HCT116 (cell line): ENCODE measurements around the gene PREX1. TPM values are rescaled to one million over a fixed set of nuclear protein-coding genes. Genes with fewer than 3 reads are reported as not detected.

ENCODE experiments used
- ATAC-seq: fragments of 200-7000 bp; cut with Tn5 transposase; 2 replicates; pipeline ENCODE4 v1.9.1; 2020; ENCODE audit warnings: mild to moderate bottlenecking, moderate library complexity
- BruUV-seq: library from RNA; stranded (reverse); fragments of 400-500 nt; replicated peaks from 2 replicates; lab custom pipeline; 2021; lab: Mats Ljungman, UMichigan
- CTCF ChIA-PET: fragments of 300-600 bp; sonication (Branson Sonifier 250); formaldehyde crosslinking; loops from one replicate; lab custom pipeline; 2021; ENCODE audit warnings: antibody characterized with exemption; lab: Charles Lee
- POLR2A ChIA-PET: fragments of 300-600, 350-600 bp; sonication (Branson Sonifier 250); formaldehyde crosslinking; loops from one replicate; lab custom pipeline; 2021; ENCODE audit warnings: antibody characterized with exemption; lab: Charles Lee
- RAD21 ChIA-PET, 2 experiments: fragments of 300-600 bp; sonication (Branson Sonifier 250); formaldehyde crosslinking; loops; one replicate each; lab custom pipeline; 2023; ENCODE audit warnings: low total read pairs in 2 of 2; ENCODE audit not compliant: uncharacterized antibody in 2 of 2, unreplicated experiment in 2 of 2, low non-redundant PET in 1 of 2; lab: Charles Lee
- DNase-seq: peaks from one replicate; pipeline ENCODE4 v3.0.0-alpha.2; 2010; ENCODE audit warnings: low read depth, low spot score
- H2AFZ ChIP-seq: fragments of 200-600 bp; shearing (Covaris generic), sonication (generic); 2 replicates; pipeline ENCODE4 v1.6.1; 2017; ENCODE audit warnings: low read depth, mixed run types, mixed read lengths, antibody characterized with exemption, low read length; ENCODE audit not compliant: poor library complexity, severe bottlenecking
- H3K27ac ChIP-seq: 2 replicates; pipeline ENCODE4 v1.5.1; 2012; ENCODE audit warnings: low read depth, low read length
- H3K27me3 ChIP-seq: fragments of 200-600 bp; sonication (generic); 2 replicates; pipeline ENCODE4 v1.6.1; 2016; ENCODE audit warnings: mixed run types, low read length, mixed read lengths; ENCODE audit not compliant: insufficient read depth
- H3K36me3 ChIP-seq, 2 experiments: fragments of 200-500 bp in 1 of 2; fragments of 200-600 bp in 1 of 2; sonication (Bioruptor generic) in 1 of 2; sonication (generic) in 1 of 2; 2 replicates each; pipeline versions ENCODE4 v1.5.1 to v1.6.1; 2014 to 2016; ENCODE audit warnings: low read length in 2 of 2, inconsistent platforms in 1 of 2, mixed read lengths in 1 of 2, mixed run types in 1 of 2; ENCODE audit not compliant: insufficient read depth in 2 of 2, control insufficient read depth in 1 of 2
- H3K4me1 ChIP-seq, 2 experiments: fragments of 200-600 bp in 1 of 2; sonication (generic) in 1 of 2; 2 replicates each; pipeline versions ENCODE4 v1.5.1 to v1.6.1; 2012 to 2017; ENCODE audit warnings: low read length in 2 of 2, inconsistent platforms in 1 of 2, mild to moderate bottlenecking in 1 of 2, mixed read lengths in 1 of 2, mixed run types in 1 of 2, moderate library complexity in 1 of 2; ENCODE audit not compliant: insufficient read depth in 2 of 2, control insufficient read depth in 1 of 2
- H3K4me2 ChIP-seq: fragments of 200-600 bp; sonication (generic); 2 replicates; pipeline ENCODE4 v1.6.1; 2017; ENCODE audit warnings: mixed run types, low read length, mixed read lengths
- H3K4me3 ChIP-seq, 2 experiments: fragments of 200-600 bp in 1 of 2; sonication (generic) in 1 of 2; replicated peaks in 1 of 2; 2 replicates each; pipeline ENCODE4 v1.5.1; 2011 to 2016; ENCODE audit warnings: low read length in 2 of 2, control low read depth in 1 of 2, low read depth in 1 of 2, mild to moderate bottlenecking in 1 of 2, mixed read lengths in 1 of 2, mixed run types in 1 of 2
- H3K79me2 ChIP-seq: fragments of 200-600 bp; sonication (generic); 2 replicates; pipeline ENCODE4 v1.6.1; 2017; ENCODE audit warnings: mild to moderate bottlenecking, mixed run types, low read length, moderate library complexity, mixed read lengths; ENCODE audit not compliant: insufficient read depth
- H3K9ac ChIP-seq: fragments of 200-600 bp; sonication (generic); 2 replicates; pipeline ENCODE4 v1.6.1; 2016; ENCODE audit warnings: low read length, mixed read lengths
- H3K9me2 ChIP-seq: fragments of 200-600 bp; sonication (generic), shearing (Covaris generic); 2 replicates; pipeline ENCODE4 v1.6.1; 2017; ENCODE audit warnings: mixed run types, mild to moderate bottlenecking, moderate library complexity; ENCODE audit not compliant: insufficient read depth
- H3K9me3 ChIP-seq, 2 experiments: fragments of 200-500 bp in 1 of 2; fragments of 200-600 bp in 1 of 2; sonication (Bioruptor generic) in 1 of 2; sonication (generic) in 1 of 2; 2 replicates each; pipeline ENCODE4 v1.6.1; 2014 to 2017; ENCODE audit warnings: low read length in 2 of 2, mixed read lengths in 2 of 2, inconsistent platforms in 1 of 2, low read depth in 1 of 2, mild to moderate bottlenecking in 1 of 2, mixed run types in 1 of 2, moderate library complexity in 1 of 2; ENCODE audit not compliant: control insufficient read depth in 1 of 2, insufficient read depth in 1 of 2
- H4K20me1 ChIP-seq: fragments of 200-600 bp; sonication (generic), shearing (Covaris generic); 2 replicates; pipeline ENCODE4 v1.6.1; 2017; ENCODE audit warnings: mixed run types, mild to moderate bottlenecking, moderate library complexity; ENCODE audit not compliant: insufficient read depth
- ATF3 ChIP-seq: IDR thresholded peaks from 2 replicates; pipeline ENCODE4 v1.6.1; 2012
- CBX3 ChIP-seq: IDR thresholded peaks from 2 replicates; pipeline ENCODE4 v1.6.1; 2012; ENCODE audit warnings: low read depth
- EGR1 ChIP-seq: IDR thresholded peaks from 2 replicates; pipeline ENCODE4 v1.6.1; 2012; ENCODE audit warnings: low read depth
- ELF1 ChIP-seq: IDR thresholded peaks from 2 replicates; pipeline ENCODE4 v1.6.1; 2012; ENCODE audit warnings: low read depth, borderline replicate concordance
- EZH2phosphoT487 ChIP-seq: fragments of 200-600 bp; IDR thresholded peaks from 2 replicates; pipeline ENCODE4 v1.6.1; 2018; ENCODE audit warnings: antibody characterized with exemption, borderline replicate concordance
- FOSL1 ChIP-seq: IDR thresholded peaks from 2 replicates; pipeline ENCODE4 v1.6.1; 2012; ENCODE audit warnings: low read depth
- JUND ChIP-seq: IDR thresholded peaks from 2 replicates; pipeline ENCODE4 v1.6.1; 2012
- POLR2A ChIP-seq: IDR thresholded peaks from 2 replicates; pipeline ENCODE4 v1.7.0; 2011; ENCODE audit warnings: borderline replicate concordance; ENCODE audit not compliant: insufficient read depth, insufficient read length; ENCODE audit errors: extremely low read depth
- POLR2AphosphoS5 ChIP-seq: IDR thresholded peaks from 2 replicates; pipeline ENCODE4 v1.6.1; 2011; ENCODE audit warnings: mild to moderate bottlenecking, low read depth, low read length, moderate library complexity
- RAD21 ChIP-seq: IDR thresholded peaks from 2 replicates; pipeline ENCODE4 v1.6.1; 2012; ENCODE audit warnings: low read depth, mild to moderate bottlenecking
- REST ChIP-seq: IDR thresholded peaks from 2 replicates; pipeline ENCODE4 v1.6.1; 2012; ENCODE audit warnings: low read depth
- SIN3A ChIP-seq: IDR thresholded peaks from 2 replicates; pipeline ENCODE4 v1.6.1; 2012; ENCODE audit warnings: low read depth
- SP1 ChIP-seq: IDR thresholded peaks from 2 replicates; pipeline ENCODE4 v1.6.1; 2012; ENCODE audit warnings: low read depth
- TCF7L2 ChIP-seq: IDR thresholded peaks from 2 replicates; pipeline ENCODE4 v1.7.0; 2011; ENCODE audit warnings: borderline replicate concordance, inconsistent platforms; ENCODE audit not compliant: insufficient read depth, insufficient read length; ENCODE audit errors: extremely low read depth
- YY1 ChIP-seq: IDR thresholded peaks from 2 replicates; pipeline ENCODE4 v1.6.1; 2011; ENCODE audit warnings: low read length, low read depth, moderate library complexity, mild to moderate bottlenecking; ENCODE audit not compliant: insufficient replicate concordance; ENCODE audit errors: extremely low read depth
- ZBTB33 ChIP-seq: IDR thresholded peaks from 2 replicates; pipeline ENCODE4 v1.6.1; 2011; ENCODE audit warnings: mild to moderate bottlenecking, low read length, moderate library complexity; ENCODE audit not compliant: insufficient replicate concordance; ENCODE audit errors: extremely low read depth
- ZFX ChIP-seq: fragments of 450-650 bp; IDR thresholded peaks from 2 replicates; pipeline ENCODE4 v1.6.1; 2017
- intact Hi-C: fragments of 100-400 bp; cut with micrococcal nuclease; formaldehyde crosslinking; loops from 2 replicates; pipeline ENCODE4 v1.10.0; 2022
- total RNA-seq: library from RNA; stranded (reverse); gene quantifications from one replicate; pipeline ENCODE4 v1.2.1, GENCODE V29; 2021; ENCODE audit not compliant: unreplicated experiment

Gene PREX1
- total RNA-seq, 1 experiment from 2014 or later: 6.1 TPM

GRCh38 chr20:48821261-48821920 is 6.4 kb downstream of the PREX1 start:
- Histone ChIP-seq H3K4me2 (no peak overlapping the region), H3K9me2 (no peaks in the 10 kb centered on the region), H3K9ac (no peak overlapping the region), H3K79me2 (no peaks in the 10 kb centered on the region), H3K36me3 (no peaks in the 10 kb centered on the region), H3K27me3 (no peaks in the 10 kb centered on the region), H3K4me3 (no peak overlapping the region)
- ChIA-PET POLR2A (no interaction called here), CTCF (no interaction called here)
- intact Hi-C loops: no loop called here
- no peak for TF ChIP-seq ATF3
- TF ChIP-seq EZH2phosphoT487: no peak
- TF ChIP-seq RAD21: no peak
- no peak for TF ChIP-seq JUND
- TF ChIP-seq ZFX: no peak
- no peak for TF ChIP-seq EGR1
- TF ChIP-seq, all 23 proteins: peak for 0
- no peaks in the 10 kb centered on the region for H4K20me1 ChIP-seq
- BruUV-seq: no TSS peak
- no peak overlapping the region for H3K27ac ChIP-seq
- H2AFZ ChIP-seq: no peak overlapping the region
- no peaks in the 10 kb centered on the region for H3K9me3 ChIP-seq
- RAD21 ChIA-PET: no interaction called here
- DNase-seq (no peak), ATAC-seq (no peak)
- no peaks in the 10 kb centered on the region for H3K4me1 ChIP-seq

- no peaks in the 10 kb centered on the region for H3K36me3 ChIP-seq
- H3K9ac ChIP-seq: no peak overlapping the region
- CTCF ChIA-PET: no interaction called here
- H2AFZ ChIP-seq: no peak overlapping the region
- POLR2A ChIA-PET: no interaction called here
- RAD21 ChIA-PET: no interaction called here
- intact Hi-C loops: no loop called here
- ATAC-seq (no peak), DNase-seq (no peak)
- H3K79me2 ChIP-seq: no peaks in the 10 kb centered on the region
- H3K4me1 ChIP-seq: no peaks in the 10 kb centered on the region
- no peaks in the 10 kb centered on the region for H4K20me1 ChIP-seq
- no peak overlapping the region for H3K4me2 ChIP-seq
- BruUV-seq: no TSS peak
- no peak overlapping the region for H3K4me3 ChIP-seq
- no peak overlapping the region for H3K27ac ChIP-seq
- H3K9me3 ChIP-seq: no peaks in the 10 kb centered on the region
- H3K27me3 ChIP-seq: no peaks in the 10 kb centered on the region
- no peaks in the 10 kb centered on the region for H3K9me2 ChIP-seq
- no peak for TF ChIP-seq YY1
- no peak for TF ChIP-seq SP1
- no peak for TF ChIP-seq POLR2A
- TF ChIP-seq POLR2AphosphoS5: no peak
- no peak for TF ChIP-seq CBX3
- TF ChIP-seq ELF1: no peak
- TF ChIP-seq RAD21: no peak
- no peak for TF ChIP-seq FOSL1
- TF ChIP-seq ZBTB33: no peak
- no peak for TF ChIP-seq REST
- no peak for TF ChIP-seq SIN3A
- no peak for TF ChIP-seq TCF7L2
Observed at GRCh38 chr20:48820649-48820973, 7.2 kb downstream of the PREX1 start.
